Left cardiac atrium (tissue), 4 donors: Measurements from ENCODE around the gene MOV10. TPM values are rescaled to one million over a fixed set of nuclear protein-coding genes. Genes with fewer than 3 reads are reported as not detected.

Experiments used
- ATAC-seq, 2 donors: fragments of 200-7000 bp; cut with Tn5 transposase; one replicate each; pipeline ENCODE4 v1.9.1; 2020; ENCODE audit warnings: mild to moderate bottlenecking in 2 of 2, moderate library complexity in 2 of 2
- DNase-seq: peaks from one replicate; pipeline ENCODE4 v3.0.0-alpha.2; 2020
- intact Hi-C, 2 donors: fragments of 100-400 bp; cut with DNase I; formaldehyde crosslinking; loops; one replicate each; pipeline versions ENCODE4 v1.14.1 to v1.15.1; 2022 to 2023
- total RNA-seq, 2 donors: library from RNA; stranded (reverse); fragmentation: NEBNext Ultra II Directional; extraction: Animal tissue kit (Norgen Biotek cat#: 25700); gene quantifications; one replicate each; pipeline ENCODE4 v1.2.1, GENCODE V29; 2021
- donor health status: DM: no; HTN: yes; CAD: no.
- donor health status: DM: no; HTN: yes; CAD: no; lungs with severe emphysema.
- donor health status: DM: yes; HTN: yes; CAD: no.
- donor health status: Dilated cardiomyopathy.

Gene MOV10
- total RNA-seq, 2 donors from 2014 or later, result 15.9 to 20.3 TPM

- ATAC-seq (no peak), DNase-seq (no peak)
- intact Hi-C loops, result no loop called here
These were observed 20.0 kb downstream of the MOV10 start for GRCh38 chr1:112694363-112694929.

- intact Hi-C loops, result no loop called here
These were observed 20.8 kb downstream of the MOV10 start for GRCh38 chr1:112695276-112695675.

GRCh38 chr1:112696578-112697314, 22.3 kb downstream of the MOV10 start:
- ATAC-seq, result no peak
- DNase-seq, result no peak
- intact Hi-C loops, result no loop called here

More at GRCh38 chr1:112695276-112695675, 20.8 kb downstream of the MOV10 start:
- ATAC-seq (no peak), DNase-seq (no peak)

- no peak for DNase-seq
- intact Hi-C loops, result no loop called here
- ATAC-seq, result no peak
These were observed 23.3 kb downstream of the MOV10 start for GRCh38 chr1:112697781-112698201.

GRCh38 chr1:112698366-112699310, 24.2 kb downstream of the MOV10 start:
- DNase-seq, result peak; percentile 62

GRCh38 chr1:112699425-112700144, 25.1 kb downstream of the MOV10 start:
- intact Hi-C loops, result no loop called here
- DNase-seq, result no peak
- ATAC-seq, result no peak

More at GRCh38 chr1:112698366-112699310, 24.2 kb downstream of the MOV10 start:
- intact Hi-C loops, result no loop called here
- no peak for ATAC-seq

GRCh38 chr1:112700290-112701226, 26.1 kb downstream of the MOV10 start:
- ATAC-seq, result peak; percentile 74 to 86
- intact Hi-C loops, result no loop called here
- peak; percentile 99 for DNase-seq

- ATAC-seq, result peak in 1 of 2 donors; percentile 0
- intact Hi-C loops, result no loop called here
- no peak for DNase-seq
These were observed 27.0 kb downstream of the MOV10 start for GRCh38 chr1:112701227-112702066.

GRCh38 chr1:112702067-112702395, 27.6 kb downstream of the MOV10 start:
- ATAC-seq, result no peak
- DNase-seq, result no peak
- intact Hi-C loops, result no loop called here

GRCh38 chr1:112702420-112703261, 28.2 kb downstream of the MOV10 start:
- ATAC-seq, result no peak
- no peak for DNase-seq
- intact Hi-C loops, result no loop called here

GRCh38 chr1:112703706-112704105, 29.2 kb downstream of the MOV10 start:
- no peak for ATAC-seq
- intact Hi-C loops, result loop anchor here in 1 of 2 donors (2.0 kb wide), 1 partner anchor 29 kb away; the partner anchor contains the start of gene MOV10
- no peak for DNase-seq

- no peak for DNase-seq
- no peak for ATAC-seq
- intact Hi-C loops, result loop anchor here in 1 of 2 donors (2.0 kb wide), 1 partner anchor 30 kb away; the partner anchor contains the start of gene MOV10
These were observed 30.0 kb downstream of the MOV10 start for GRCh38 chr1:112704391-112704933.

- intact Hi-C loops, result loop anchor here (2.0 to 5.0 kb wide), 3 partner anchors 30 to 313 kb away; partner anchors contain the start of genes CAPZA1 (in 1 of the 2), MOV10 (in 1 of the 2) and ST7L (in 1 of the 2)
- ATAC-seq (peak; percentile 64), DNase-seq (peak; percentile 93)
These were observed 30.6 kb downstream of the MOV10 start for GRCh38 chr1:112704934-112705627.

GRCh38 chr1:112706505-112707220, 32.2 kb downstream of the MOV10 start, which contains the start of gene RHOC:
TSS of gene RHOC (minus strand) at chr1:112707127. CDS start at chr1:112703799, 3,328 bp downstream.
- intact Hi-C loops, result loop anchor here (2.0 to 5.0 kb wide), 3 partner anchors 88 to 314 kb away; partner anchors contain the start of genes CAPZA1 (in 2 of the 2) and ST7L (in 2 of the 2)
- DNase-seq (peak; percentile 76), ATAC-seq (peak; percentile 84 to 87)
